NOMO-1 (cell line): Measurements from ENCODE around the gene OOSP3.

Experiments used
- DNase-seq, 2 experiments: peaks; one replicate each; lab custom pipeline; 2025; ENCODE audit not compliant: unreplicated experiment in 2 of 2; lab: John Stamatoyannopoulos, UW

Gene OOSP3

DNA sequence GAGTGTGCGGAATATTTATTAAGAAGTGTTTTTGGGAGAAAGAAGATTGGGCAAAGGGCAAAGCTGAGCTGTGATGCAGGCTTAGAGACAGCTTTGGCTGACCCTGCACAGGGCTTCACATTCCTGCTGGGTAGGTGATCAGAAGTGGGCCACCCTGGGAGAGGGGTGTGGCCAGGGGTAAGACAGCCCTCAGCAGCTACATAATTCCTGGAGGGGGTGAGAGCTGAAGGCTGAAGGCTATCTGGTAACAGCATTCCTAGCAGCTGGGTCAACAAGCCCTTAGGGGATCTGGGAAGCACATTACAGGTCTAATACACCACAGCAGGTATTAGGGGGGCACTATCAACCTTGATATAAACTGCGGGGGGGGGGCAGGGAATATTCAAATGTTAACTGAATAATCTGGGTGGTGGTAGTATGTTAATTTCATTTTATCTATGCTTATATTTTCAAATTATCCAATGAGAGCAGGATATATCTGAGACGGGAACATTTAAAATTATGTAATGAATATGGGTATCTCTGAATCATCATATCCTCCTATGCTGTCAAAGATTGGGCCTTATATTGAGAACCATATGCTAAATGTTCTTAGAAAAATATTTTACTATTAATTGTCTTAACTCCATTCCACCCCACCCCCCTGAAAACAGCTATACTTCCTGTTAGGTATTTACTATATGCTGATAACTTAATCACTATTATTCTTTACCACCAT, 65.6 kb downstream of the OOSP3 start:
- DNase-seq: no peak

DNA sequence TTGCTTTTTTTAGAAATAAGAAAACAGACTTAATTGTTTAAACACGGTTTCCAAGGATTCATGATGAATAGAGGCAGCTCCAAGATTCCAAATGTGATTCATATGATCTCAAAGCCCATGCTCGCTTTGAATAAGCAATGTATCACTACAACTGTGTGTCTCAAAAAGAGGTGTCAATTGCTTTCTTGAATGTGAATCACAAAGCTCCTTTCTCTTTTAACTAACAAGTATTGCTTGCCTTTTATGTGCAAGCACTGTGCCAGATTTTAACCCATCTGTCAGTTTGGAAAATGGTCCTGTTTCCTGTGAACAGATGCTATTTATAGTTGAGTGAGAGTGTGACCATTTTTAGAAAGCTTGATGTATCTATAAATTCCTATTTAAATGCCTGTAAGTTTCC, 66.1 kb downstream of the OOSP3 start:
- no peak for DNase-seq
